Activated T-helper 9 cell treated with anti-CD3 and anti-CD28 coated beads, Interleukin-2, amount 50 U/mL, for 16 hours (primary cell): ENCODE results near the gene BEST1.

Experiments used
- DNase-seq: peaks from one replicate; pipeline ENCODE4 v3.0.0-alpha.2; 2020; ENCODE audit warnings: low read depth

BEST1 gene

DNA sequence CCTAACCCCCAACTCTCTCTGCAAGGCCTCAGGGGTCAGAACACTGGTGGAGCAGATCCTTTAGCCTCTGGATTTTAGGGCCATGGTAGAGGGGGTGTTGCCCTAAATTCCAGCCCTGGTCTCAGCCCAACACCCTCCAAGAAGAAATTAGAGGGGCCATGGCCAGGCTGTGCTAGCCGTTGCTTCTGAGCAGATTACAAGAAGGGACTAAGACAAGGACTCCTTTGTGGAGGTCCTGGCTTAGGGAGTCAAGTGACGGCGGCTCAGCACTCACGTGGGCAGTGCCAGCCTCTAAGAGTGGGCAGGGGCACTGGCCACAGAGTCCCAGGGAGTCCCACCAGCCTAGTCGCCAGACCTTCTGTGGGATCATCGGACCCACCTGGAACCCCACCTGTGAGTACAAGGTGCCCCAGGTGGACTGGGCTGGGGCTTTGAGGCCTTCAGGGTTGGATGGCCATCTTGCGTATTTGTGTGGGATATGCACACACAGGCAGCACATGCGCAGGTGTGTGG is at the start of gene BEST1:
Gene BEST1, plus strand, starts transcription at position 317 of the 513 bp plus-strand sequence. CDS start 1,456 bp downstream, outside the sequence.
- no peak for DNase-seq

DNA sequence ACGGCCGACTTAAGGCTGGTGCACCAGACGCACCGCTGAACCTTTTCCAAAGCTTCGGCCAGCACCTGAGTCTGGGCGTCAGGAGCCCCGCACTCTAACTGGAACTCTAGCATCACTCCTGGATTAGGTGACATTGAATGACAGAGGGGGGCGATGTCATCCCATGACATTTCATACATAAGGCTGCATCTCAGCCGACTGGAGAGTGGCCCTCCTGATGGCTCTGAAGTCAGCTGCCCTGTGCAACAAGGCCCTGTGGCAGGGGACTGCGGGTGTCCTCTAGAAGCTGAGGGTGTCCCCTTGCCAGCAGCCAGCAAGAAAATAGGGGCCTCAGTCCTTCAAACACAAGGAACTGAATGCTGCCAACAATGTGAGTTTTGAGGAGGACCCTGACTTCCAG is 48.8 kb upstream of the BEST1 start:
- DNase-seq: no peak

DNA sequence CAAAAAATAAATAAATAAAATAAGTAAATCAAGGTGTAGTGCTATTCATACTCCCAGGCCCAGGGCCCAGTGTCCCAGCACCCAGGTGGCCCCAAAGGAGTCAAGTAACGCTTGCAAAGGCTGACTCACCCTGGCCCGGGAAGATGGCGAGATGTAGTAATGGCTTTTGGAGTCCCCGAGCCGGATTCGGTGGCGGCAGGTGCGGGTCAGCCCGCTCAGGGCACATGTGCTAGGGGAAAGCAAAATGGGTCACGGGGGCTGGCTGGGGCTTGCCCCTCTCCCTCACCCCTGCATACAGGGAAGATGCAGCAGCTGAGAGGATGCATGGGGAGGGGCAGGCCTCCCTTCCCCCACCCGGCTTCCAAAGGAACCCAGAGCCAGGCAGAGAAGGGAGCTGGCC is 47.8 kb upstream of the BEST1 start:
- no peak for DNase-seq

DNA sequence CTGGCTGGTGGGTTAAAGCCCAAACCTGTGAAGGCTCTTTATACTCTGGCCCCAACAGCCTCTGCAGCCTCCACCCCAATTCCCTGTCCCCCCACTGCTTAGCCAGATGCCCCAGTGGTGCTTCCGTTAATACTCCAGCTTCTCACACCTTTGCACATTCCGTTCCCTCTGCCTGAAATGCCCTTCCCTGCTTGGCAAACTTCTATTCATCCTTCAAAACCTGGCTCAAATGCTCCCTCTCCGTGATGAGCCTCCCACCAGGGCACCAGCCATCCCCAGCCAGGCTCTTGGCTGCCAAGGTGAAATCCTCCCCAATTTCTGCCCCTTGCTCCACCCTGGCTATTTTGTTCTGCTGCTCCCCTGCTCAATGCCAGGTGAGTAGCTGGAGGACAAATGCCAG is 46.3 kb upstream of the BEST1 start:
- DNase-seq: no peak

DNA sequence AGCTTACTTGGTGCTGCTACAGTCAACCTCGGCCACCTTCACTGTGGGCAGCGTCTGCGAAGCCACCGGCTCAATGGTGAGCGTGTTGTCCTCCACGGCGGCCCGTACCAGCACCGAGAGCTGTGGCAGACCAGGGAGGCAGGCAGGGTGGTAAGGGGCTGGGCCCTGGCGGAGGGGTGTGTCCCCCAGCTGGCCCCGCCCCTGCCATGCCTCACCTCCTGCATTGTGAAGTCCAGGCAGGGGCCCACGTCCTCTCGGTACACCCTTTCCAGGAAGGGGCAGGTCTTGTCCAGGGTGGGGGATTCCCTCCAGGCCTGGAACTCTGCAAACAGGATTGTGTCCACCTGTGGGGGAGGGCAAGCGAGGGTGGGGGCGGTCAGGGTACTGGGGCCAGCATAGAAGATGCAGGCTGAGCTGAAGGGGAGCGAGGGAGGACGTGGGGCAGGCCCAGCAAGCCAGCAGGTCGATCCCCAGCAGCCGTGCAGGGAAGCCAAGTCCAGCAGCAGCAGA is 45.6 kb upstream of the BEST1 start:
- no peak for DNase-seq

DNA sequence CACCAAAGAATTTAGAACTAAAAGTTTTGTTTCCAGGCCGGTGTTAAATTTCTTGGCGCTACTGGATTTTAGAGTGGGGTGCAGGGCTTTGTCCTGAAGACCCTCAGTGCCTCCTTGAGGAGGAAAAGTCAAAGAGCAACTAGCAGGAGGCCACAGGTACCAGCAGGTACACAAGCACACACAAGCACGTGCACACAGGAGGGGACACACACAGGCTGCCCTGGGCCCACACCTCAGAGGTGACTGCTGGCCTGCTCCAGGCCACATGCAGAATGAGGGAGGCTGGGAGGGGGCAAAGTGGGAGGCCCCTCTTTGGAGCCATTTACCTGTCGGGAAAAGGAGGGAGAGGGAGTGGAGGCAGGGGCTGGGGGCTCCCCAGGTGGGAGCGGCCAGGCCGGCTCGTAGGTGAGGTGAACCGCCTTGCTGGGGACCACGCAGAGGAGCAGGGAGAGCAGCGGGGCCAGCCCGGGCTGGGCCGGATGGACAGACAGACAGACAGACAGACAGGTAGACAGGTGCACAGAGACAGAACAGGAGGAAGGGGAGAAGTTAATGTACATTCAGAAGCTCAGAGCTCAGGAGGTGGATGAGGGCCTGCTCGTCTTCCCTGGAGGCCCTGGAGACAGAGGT is 45.0 kb upstream of the BEST1 start:
- DNase-seq: no peak

DNA sequence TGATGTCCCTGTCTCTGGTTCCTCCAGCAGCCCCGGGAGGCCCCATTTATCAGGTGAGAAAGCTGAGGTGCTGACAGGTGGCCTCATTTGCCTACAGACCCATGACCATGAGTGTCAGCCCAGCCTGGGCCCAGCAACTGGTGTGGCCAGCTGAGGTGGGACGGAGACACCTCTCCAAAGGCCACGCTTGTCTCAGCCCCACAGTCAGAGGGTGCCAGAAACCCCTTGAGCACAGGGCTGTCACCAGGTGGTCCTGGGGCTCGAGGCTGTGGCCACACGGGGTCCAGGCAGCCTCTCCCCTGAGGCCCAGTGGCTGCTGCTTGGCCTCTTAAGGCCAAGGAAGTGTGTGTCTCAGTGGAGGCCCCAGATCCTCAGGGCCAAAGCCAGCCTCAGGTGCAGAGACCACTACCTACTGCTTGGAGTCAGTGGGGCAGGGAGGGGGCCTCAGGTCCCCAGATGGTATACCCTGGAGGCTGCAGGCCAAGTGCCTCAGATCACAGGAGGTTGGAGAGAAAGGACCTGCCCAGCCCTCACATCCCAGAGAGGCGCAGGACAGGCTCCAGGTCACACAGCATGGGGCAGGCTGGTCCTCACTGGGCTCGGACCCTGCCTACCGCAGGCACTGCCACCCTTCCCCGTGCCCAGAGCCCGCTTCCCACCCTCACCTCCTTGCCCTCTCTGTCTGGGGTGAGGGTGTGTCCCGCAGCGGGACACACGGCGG is 44.2 kb upstream of the BEST1 start:
- no peak for DNase-seq

DNA sequence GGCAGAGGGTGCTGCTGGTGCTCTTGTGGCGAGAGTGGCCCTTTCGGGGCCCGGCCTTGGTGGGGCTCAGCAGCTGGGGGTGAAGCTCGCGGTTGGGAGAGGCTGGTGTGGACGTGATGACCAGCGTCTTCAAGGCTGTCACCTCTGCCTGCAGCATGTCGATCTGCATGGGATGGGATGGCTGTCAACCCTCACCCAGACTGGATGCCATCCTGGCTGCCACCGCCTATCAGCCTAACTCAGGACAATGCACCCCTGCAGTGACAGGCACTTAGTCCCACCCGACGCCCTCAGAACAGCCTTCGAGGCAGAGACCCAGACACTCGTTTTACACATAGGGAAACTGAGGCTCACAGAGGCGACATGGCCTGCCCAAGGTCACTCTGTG is 43.6 kb upstream of the BEST1 start:
- DNase-seq: no peak

DNA sequence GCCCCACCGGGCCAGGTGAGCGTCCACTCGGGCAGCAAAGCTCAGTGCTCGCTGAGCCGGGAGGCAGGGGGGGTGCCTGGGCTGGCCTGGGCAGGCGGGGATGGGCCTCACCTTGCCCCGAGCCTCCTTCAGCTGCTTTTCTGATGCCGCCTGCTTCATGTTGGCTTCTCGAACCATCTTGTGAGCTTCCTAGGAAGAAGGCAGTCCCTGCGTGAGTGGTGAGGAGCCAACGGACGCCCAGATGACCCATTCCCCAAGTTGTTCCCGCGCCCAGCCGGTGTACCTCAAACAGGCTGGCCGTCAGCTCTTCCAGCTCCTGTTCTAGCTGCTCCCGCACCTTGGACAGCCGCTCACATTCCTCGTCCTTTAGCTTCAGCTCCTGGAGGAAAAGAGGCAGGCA is 42.9 kb upstream of the BEST1 start:
- no peak for DNase-seq

DNA sequence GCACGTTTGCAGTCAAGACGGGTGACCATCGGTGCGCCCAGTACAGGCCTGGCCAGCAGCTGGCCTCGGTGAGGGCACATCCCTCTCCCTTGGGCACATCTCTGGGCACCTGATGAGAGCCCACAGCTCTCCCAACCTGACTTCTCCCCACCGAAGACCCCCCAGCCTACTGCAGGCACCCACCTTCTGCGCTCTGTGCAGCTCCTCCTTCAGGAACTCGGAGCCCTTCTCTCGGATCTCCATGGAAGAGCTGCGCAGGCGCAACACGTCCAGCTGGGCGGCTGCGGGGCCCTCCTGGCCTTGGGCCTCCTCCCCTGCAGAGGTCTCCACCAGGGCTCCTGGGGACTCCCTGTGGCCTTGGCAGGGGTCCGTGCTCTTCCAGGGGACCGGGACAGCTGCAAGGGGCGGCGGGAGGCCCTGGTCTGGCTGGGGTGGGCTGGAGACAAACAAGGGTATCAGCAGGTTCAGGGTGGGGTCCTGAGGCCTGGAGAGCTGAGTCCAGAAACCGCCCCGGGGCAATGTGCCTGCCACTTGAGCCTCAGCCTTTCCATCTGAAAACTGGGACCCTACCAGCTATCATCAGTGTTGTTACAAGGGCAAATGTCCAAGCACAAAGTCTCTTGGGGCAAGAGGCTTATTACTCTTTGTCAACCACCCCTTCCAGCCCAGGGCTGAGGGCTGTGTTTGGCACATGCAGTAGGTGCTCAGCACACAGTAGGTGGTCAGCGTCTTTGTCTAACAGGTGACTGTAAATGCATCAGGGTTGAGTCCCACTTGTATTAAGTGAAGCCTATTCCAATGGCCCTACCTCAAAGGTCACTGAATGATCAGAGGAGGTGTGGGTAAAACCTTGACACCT is 42.1 kb upstream of the BEST1 start:
- no peak for DNase-seq

DNA sequence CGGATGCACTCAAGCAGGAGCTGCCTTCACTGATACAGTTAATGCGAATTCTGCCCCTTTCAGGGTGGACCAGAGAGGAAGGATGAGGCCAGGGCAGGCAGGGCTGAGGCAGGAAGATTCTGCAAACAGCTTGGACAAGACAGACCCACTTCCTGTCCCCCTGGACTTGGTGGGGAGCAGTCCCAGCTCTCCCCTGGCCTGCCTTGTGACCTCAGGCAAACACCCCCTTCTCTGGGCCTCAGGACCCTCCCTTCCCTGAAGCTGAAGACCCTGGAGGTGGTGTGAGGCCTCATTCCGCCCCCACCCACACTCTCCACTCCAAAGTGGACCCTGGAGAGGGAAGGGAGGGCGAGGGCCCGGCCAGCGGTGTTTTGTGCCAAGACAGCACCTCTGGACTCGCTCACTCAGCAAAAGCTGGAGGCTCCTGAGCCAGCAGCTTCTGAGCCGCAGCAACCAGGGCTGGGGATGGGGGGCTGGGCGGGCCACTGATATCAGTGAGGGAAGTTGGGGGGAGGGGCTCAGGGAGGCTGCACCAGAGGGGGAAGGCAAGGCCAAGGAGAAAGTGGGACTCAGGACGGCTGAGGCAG is 41.3 kb upstream of the BEST1 start:
- DNase-seq: no peak

DNA sequence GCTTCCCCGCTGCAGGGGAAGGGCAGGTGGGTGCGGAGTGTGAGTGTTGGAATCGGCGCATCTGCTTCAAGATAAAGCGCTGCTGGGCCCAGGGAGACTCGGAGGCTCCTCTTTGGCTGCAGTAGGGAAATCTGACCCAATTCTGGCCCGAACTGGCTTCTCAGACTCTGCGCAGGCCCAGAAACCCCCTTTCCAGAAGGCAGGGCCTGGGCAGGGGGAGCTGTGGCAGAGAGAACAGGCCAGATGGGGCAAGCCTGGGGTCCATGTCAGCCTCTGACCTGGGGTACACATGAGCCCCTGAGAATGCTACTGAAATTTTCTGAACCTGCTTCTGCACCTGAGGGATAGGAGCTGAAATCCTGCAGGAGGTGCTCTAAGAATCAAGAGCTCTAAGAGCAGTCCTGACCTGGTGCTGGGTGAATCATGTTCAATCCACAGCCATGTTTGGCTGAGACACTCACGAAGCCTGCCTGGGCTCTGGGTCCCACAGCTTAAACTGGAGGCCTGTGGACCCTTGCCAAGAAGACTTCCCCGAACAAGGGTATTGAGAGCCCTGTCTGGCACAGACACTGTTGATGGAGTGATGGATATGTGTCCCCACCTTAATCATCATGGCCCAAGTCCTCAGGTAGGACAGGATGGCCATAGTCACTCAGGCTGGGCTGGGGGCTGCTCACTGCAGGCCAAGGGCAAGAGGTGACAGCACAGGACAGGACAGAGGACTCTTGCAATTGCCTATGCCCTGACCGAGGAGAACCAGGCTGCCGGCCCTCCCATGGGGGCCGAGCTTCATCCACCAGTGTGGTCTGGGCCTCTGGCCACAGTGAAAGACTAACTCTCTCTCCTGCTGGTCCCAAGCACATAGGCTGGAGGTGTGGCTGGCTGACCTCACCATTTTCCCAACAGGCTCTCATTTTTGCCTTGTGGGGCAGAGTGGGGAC is 39.7 kb upstream of the BEST1 start:
- no peak for DNase-seq

DNA sequence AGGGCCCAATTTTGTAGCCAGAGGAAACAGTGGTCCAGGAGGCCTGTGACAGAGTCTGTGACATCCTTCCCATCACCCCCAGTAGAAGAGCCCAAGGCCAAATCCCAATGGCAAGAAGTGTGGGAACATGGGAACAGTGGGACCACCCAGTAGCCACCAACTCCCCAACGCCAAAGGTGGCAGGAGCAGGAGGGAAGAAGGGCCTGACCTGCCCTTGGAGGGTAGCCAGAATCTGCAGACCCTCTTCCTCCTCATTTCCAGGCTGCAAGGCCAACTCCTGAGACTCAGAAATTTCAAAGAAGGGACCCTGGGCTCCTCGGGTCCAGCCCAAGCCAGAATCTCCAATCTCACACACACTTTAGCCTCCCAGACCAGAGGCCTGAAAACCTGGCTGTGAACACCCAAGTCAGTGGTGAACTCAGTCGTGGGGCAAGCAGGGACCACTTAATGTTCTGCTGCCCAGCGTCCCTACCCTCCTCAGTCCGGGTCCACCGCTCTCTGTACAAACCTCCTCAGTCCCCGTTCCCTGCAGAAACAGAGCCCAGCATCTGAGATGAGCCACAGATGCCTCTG is 38.9 kb upstream of the BEST1 start:
- DNase-seq: no peak

DNA sequence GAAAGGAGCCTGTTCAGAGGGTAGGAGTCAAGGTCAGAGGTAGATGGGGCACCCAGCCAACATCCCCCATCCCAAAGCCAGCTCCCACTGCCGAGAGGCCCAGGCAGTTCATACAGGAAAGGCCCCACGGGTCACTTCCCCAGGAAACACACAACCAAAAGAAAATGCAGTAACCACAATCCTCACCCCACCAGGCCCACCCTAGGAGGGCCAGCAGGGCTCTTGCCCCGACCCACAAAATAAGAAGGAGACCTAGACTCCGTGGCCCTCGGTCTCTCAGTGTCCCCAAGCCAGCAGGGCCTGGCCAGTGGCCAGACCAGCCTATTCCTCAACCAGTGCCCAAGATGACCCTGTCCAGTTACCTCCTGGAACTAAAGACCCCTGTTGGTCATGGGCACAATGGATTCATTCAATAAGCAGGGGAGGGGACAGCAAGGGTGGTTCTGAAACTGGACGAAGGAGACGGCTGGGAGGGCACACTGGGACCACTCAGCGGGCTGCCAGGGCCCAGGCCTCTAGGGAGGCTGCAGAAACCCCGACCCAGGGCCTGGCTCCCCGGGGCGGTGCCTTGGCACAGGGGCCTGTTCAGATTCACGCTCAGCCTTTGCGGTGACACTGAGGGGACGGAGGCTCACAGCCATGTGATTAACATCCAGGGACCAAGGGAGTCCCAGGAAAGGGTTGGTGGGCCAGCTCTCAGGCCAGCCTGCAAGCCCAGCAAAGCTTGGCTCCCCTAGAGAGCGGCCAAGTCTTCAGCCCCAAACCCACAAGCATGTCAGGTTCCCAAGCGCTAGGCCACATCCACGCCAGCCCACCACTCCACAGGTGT is 38.2 kb upstream of the BEST1 start:
- DNase-seq: no peak

DNA sequence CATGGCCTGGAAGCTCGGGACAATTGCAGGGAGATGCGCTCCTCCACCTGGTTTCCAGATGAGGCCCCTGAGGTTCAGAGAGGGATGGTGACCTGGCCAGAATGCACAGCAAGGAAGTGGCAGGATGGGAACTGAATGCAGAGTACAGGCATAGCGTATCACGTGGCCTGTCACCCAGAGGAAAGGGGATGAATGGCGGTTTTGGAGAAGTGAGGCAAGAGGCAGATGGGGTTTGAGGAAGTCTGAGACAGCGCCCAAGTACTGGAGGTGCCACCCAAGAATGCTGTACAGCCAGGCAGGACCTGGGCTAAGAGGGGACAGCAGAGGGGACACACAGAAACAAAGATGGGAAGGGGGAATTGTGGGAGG is 37.6 kb upstream of the BEST1 start:
- no peak for DNase-seq

DNA sequence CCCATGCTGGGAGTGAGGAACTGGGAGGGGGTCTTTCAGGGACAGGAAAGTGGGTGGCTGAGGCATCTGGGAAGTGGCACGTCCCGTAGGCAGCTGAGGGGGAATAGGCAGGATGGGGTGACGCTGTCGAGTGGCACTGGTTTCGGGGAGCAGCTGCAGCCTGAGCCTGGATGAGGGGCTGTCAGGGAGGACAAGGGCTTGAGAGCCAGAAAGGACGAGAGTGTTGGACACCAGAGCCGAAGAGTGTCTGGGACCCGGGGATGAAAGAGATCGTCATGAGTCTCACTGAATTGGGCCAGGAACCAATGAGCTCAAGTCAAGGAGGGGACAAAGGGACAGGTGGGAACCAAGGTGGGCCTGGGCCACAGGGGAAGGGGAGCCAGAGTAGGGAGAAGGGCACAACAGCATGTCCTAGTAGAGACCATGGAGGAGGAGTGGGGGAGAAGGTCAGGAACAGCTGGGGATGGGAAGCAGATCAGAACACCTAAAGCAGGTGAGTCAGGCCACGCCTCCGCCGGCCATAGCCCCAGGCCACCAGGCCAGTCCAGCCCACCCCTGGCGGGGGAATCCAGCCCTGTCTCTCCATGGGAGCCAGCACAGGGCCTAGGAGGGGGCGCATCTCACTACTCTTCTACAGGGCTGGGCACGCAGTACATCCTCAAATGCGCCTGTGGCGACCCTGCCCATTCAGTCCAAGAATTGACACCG is 37.0 kb upstream of the BEST1 start:
- no peak for DNase-seq

DNA sequence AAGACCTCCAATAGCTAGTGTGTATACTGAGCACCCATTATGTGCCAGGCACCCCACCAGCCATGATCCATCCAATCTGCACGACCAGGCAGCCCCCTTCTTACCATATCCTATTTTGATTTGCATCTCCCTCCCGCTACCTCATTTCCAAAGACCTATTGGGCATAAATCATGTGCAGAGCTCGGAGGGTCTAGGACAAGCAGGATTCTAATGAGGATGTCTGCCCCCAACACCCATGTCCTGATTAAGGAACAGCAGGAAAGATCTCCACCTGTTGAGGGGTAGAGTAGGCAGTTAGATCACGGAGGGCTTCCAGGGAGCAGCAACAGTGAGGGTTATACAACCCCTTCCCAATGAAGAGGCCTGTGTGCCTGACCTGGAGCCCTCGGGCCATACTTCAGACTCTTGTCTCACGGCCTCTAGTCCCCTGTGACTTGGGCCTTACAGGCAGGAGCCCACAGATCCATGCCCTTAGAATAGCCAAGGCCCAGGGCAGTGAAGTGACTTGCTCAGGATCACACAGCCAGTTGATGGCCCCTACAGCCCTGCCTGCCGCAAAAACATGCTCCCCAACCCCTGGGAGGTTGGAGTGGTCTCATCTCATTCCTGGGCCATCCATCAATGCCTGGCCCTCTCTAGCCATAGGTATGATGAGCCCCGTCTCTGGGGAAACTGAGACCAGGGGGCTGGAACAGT is 36.3 kb upstream of the BEST1 start:
- DNase-seq: no peak

DNA sequence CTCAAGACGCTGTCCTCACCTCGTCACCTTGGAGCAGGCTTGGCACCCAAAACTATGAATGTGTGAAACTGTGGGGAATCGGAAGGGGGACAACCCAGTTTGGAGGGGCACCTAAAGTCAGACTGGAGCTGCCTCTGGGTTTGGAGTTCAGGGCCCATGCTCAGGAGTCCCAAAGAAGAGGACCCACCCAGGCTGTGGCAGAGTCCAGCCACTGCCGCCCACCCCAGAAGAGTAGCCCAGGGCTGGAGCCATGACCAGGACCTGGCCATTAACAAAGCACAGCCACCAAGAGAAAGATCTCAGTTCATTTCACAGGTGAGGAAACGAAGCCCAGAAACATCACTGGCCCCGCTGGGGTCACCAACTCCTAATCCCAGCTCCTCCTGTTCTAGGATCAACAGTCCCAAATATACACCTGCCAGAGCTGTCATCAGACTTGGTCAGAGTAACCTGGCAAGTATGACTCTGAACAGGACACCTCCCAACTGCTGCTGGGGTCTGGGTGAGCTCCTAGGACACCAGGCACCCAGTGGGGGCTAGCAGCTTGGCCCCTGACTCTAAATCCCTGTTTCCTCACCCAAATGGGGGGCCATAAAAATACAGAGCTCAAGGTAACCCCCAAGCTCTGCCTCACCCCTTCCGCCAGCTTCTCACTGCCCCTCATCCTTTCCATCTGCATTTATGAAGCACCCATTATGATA is 35.5 kb upstream of the BEST1 start:
- no peak for DNase-seq
